RWPE2 (cell line): Measurements from ENCODE around the gene TSTD2.

Experiments used
- ATAC-seq: fragments of 200-7000 bp; cut with Tn5 transposase; 3 replicates; pipeline ENCODE4 v1.9.1; 2021; ENCODE audit warnings: low read depth
- DNase-seq: peaks from one replicate; pipeline ENCODE4 v3.0.0-alpha.2; 2020; ENCODE audit warnings: low spot score
- H3K27ac ChIP-seq: fragments of 450-650 bp; 2 replicates; pipeline ENCODE4 v1.5.1; 2017; ENCODE audit warnings: mild to moderate bottlenecking; ENCODE audit not compliant: poor library complexity, severe bottlenecking
- H3K27me3 ChIP-seq: fragments of 250-450 bp; sonication (Bioruptor Pico); 2 replicates; pipeline ENCODE4 v1.5.1; 2021; ENCODE audit warnings: mild to moderate bottlenecking, moderate library complexity; ENCODE audit not compliant: insufficient read depth, poor library complexity, severe bottlenecking
- H3K36me3 ChIP-seq: fragments of 250-450 bp; sonication (Bioruptor Pico); 2 replicates; pipeline ENCODE4 v1.5.1; 2020; ENCODE audit warnings: low read depth, mild to moderate bottlenecking, moderate library complexity
- H3K4me1 ChIP-seq: fragments of 250-450 bp; sonication (Bioruptor Pico); 2 replicates; pipeline ENCODE4 v1.5.1; 2021; ENCODE audit warnings: mild to moderate bottlenecking, moderate library complexity; ENCODE audit not compliant: insufficient read depth, poor library complexity, severe bottlenecking
- H3K4me3 ChIP-seq: fragments of 250-450 bp; sonication (Bioruptor Pico); 2 replicates; pipeline ENCODE4 v1.5.1; 2021; ENCODE audit warnings: mild to moderate bottlenecking, moderate library complexity; ENCODE audit not compliant: severe bottlenecking
- H3K9me3 ChIP-seq: fragments of 250-450 bp; sonication (Bioruptor Pico); 2 replicates; pipeline ENCODE4 v1.5.1; 2021; ENCODE audit warnings: mild to moderate bottlenecking, moderate library complexity; ENCODE audit not compliant: severe bottlenecking
- TF ChIP-seq, protein P1 (sequence below): fragments of 450-650 bp; IDR thresholded peaks from one replicate; pipeline ENCODE4 v1.5.1; 2017; ENCODE audit warnings: mild to moderate bottlenecking, moderate library complexity; ENCODE audit not compliant: poor library complexity, severe bottlenecking

TSTD2 gene

DNA sequence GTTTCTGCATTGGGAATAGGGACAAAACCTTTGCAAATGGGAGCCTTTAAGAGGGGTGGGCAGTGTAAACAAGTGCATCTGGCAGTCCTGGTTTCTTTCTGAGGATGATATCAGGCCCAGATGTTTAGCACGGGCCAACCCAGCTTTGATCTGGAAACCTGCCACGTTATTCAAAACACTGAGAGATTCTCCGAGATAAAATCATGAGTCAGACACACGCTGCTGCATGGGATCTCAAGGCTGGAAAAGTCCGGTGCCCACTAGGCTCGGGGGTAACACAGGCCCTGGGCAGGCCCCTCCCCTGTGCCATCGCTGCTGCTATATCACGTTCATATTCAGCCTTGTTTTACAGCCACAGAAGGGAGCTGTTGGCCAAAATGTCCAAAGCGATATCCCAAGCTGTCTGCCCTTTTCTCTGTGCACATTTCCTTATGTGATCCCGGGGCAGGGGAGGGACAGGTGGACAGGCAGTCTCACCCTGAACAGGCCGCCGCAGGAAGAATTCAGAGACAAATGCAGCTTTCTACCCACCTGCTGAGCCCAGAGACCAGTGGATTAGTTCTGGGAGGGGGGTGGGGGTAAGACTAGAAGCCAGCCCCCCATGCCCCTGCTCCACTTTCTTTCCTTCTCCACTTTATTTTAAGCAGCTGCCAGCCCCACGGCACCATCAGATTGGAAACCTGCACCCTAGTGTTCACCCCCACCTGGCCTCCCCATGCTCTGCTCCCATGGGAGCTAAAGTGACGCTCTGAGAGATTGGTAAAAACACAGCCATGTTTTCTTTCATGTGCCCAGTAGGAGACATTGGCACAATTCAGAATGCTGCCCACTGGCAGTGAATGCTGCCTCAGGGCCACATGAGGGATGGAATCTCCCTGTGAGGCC is 68.6 kb downstream of the TSTD2 start:
- H3K9me3 ChIP-seq = no peaks in the 10 kb centered on the region
- no peaks in the 10 kb centered on the region for H3K27me3 ChIP-seq
- DNase-seq = no peak
- H3K27ac ChIP-seq = no peak overlapping the region
- H3K4me3 ChIP-seq = no peak overlapping the region
- no peaks in the 10 kb centered on the region for H3K36me3 ChIP-seq
- TF ChIP-seq, protein P1, sequence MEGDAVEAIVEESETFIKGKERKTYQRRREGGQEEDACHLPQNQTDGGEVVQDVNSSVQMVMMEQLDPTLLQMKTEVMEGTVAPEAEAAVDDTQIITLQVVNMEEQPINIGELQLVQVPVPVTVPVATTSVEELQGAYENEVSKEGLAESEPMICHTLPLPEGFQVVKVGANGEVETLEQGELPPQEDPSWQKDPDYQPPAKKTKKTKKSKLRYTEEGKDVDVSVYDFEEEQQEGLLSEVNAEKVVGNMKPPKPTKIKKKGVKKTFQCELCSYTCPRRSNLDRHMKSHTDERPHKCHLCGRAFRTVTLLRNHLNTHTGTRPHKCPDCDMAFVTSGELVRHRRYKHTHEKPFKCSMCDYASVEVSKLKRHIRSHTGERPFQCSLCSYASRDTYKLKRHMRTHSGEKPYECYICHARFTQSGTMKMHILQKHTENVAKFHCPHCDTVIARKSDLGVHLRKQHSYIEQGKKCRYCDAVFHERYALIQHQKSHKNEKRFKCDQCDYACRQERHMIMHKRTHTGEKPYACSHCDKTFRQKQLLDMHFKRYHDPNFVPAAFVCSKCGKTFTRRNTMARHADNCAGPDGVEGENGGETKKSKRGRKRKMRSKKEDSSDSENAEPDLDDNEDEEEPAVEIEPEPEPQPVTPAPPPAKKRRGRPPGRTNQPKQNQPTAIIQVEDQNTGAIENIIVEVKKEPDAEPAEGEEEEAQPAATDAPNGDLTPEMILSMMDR = no peak
- ATAC-seq = peak; percentile 40
- H3K4me1 ChIP-seq = no peaks in the 10 kb centered on the region

DNA sequence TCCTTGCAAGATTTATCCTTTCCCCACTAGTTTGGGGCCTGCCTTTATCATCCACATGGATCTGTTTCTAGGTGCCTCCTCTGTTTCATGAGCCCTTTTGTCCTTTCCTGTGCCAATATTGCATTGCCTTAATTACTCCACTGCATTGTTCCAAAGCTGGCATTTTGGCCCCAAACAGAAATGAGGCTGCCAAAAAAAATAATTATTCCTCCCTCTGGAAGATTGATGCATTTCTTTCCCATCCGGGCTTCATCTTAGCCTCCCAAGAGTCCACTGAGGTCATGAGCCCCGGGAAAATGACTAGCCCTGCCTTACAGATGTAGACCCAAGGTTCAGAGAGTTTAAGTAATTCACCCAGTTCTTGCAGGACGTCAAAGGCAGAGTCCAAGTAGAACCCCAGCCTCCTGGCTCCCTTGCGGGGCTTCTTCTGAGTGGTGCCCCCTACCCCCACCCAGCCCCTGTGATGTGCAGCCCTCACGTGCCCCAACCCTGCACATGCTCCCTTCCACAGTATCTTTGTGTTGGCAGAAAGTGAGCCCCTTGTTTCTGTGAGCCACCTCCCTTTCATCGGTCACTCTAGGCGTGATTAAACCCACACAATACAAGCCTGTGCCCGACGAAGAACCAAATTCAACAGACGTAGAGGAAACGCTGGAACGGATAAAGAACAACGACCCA is 69.6 kb downstream of the TSTD2 start:
- Histone ChIP-seq H3K27me3 (no peaks in the 10 kb centered on the region), H3K27ac (no peak overlapping the region), H3K36me3 (no peaks in the 10 kb centered on the region), H3K4me3 (no peak overlapping the region), H3K4me1 (no peaks in the 10 kb centered on the region), H3K9me3 (no peaks in the 10 kb centered on the region)
- ATAC-seq = no peak
- TF ChIP-seq, protein P1 = no peak
- DNase-seq = no peak

GRCh38 chr9:97562542-97562941 is 70.6 kb downstream of the TSTD2 start:
- no peaks in the 10 kb centered on the region for H3K36me3 ChIP-seq
- ATAC-seq (no peak), DNase-seq (no peak)
- H3K9me3 ChIP-seq = no peaks in the 10 kb centered on the region
- no peaks in the 10 kb centered on the region for H3K27me3 ChIP-seq
- TF ChIP-seq, protein P1 = no peak
- H3K4me3 ChIP-seq = no peak overlapping the region
- H3K4me1 ChIP-seq = no peaks in the 10 kb centered on the region
- H3K27ac ChIP-seq = no peak overlapping the region

DNA sequence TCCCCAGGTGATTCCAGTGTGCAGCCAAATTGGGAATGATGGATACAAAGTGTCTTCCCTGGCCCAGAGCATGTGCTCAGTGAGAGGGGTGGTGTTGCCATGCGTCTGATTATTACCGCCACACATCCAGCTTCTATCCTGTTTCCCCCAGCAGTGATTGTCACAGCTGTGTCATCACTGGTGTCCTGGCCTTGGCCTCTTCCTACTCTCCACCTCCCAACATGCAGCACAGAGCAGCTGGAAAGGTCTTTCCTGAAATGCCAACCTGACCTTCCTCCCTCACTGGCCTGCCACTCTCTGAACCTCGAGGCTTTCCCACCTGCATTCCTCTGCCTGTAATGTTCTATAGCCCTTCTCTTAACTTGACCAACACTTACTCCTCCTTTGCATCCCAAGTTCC is 71.7 kb downstream of the TSTD2 start:
- no peaks in the 10 kb centered on the region for H3K36me3 ChIP-seq
- H3K4me1 ChIP-seq = no peaks in the 10 kb centered on the region
- no peak overlapping the region for H3K4me3 ChIP-seq
- DNase-seq = no peak
- TF ChIP-seq, protein P1 = no peak
- no peaks in the 10 kb centered on the region for H3K27me3 ChIP-seq
- H3K27ac ChIP-seq = no peak overlapping the region
- no peak for ATAC-seq
- no peaks in the 10 kb centered on the region for H3K9me3 ChIP-seq
